GM19023 (cell line): ENCODE data around the gene TMEM50B.
"Not testable (repeated sequence)": the region's sequence is repeated elsewhere in the genome, so short reads cannot be mapped to it uniquely, and the experiment has no call there.

Experiments
- ATAC-seq: cut with Tn5 transposase; IDR thresholded peaks from one replicate; pipeline ENCODE4 v1.9.1; 2021; ENCODE audit warnings: mild to moderate bottlenecking, moderate library complexity; ENCODE audit not compliant: unreplicated experiment

Gene TMEM50B

DNA sequence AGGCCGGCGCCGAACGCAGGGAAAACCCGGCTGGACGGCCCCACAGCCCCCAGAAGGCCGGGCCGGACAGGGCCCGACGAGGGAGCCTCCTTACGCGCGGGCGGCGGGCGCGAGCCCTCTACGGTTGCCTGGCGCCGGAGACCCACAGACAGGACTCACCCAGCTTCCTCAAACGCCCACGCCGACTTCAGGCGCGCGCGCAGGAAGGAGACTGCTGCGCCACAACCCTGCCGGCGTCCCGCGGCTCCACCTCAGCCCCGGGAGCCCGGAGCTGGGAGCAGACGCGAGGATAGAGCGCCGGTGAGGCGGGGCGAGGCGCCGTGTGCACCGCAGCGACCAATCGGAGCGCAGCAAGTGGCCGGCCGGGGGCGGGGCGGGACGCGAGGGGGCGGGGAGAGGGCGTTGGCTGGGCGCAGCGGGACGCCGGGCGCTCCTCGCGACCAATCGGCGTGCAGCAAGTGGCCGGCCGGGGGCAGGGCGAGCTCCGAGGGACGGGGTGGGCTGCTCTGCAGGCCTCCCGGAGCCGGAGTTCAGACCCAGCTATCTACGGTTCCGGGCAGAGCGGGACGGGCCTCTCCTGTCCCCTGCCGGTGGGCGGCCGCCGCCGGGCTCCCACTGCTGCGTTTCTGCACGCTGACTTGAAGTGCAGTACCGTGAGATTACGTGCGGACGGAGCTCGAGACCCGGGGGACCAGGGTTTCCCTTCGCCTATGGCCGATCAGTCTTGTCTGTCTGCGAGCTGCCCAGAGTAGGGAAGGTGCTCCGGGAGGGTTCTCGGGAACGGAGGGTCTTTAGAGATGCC, at the start of gene TMEM50B:
Gene TMEM50B (minus strand): TSS at position 296 of the 802 bp plus-strand sequence. CDS start 11,089 bp downstream, outside the sequence.
- ATAC-seq = peak; percentile 90

DNA sequence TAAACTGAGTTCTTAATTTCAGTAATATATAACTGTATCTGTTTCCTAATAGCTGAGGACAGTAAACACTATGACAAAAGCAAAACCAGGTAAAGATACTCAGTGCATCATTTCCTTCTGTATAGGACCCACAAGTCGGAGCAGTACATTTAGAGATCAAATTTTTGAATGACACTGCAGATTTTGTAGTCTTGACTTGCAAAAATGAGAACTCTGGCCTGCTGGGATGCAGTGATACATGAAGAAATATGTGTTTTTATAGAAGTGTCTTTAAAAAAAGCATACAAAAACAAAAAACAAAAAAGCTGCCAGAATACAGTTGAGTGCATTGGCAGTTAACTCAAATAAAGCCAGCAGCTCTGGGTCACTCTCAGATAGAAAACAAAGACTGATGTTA, 43.2 kb upstream of the TMEM50B start:
- no peak for ATAC-seq

DNA sequence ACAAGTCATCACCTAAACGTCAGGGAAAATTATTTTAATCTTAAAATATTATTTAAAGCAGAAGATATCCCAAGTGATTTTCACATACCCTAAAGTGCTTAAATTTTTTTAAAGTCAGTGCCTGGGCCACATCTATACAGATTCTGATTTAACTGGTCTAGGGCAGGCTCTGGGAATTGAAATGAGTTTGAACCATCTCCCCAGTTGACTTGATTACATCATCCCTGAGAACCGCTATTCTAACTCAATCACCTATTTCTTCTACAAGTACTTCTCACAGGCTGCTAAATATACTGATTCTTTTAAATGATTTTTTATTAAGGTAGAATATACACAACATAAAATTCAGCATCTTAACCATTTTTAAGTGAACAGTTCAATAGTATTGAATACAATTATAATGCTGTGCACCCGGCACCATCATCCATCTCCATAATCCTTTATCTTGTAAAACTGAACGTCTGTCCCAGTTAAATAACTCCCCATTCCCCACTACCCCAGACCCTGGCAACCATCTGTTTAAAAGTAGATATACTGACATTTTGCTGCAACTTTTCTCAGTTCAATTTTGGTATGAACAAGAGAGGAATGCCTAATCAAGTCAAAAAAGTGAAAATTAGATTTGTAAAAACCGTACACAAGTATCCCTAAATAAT, 42.7 kb upstream of the TMEM50B start:
- no peak for ATAC-seq

DNA sequence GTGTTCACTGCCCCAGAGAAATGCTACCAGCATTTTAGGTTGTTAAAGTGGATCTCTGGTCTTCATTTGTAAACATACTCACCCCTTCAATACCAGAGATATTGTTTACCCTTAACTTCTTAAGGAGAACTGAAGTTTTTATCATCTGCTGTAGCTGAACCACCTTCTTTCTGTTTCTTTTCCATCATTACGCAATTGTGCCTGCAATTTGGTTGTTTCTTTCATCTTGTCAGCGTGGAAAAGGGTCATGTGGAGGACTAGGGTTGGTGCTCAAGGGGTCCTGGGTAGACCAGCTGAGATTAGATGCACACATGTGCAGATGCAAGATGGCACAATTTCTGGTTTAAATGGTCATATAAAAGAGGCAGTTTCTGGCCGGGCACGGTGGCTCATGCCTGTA, 39.1 kb upstream of the TMEM50B start:
- ATAC-seq = no peak

DNA sequence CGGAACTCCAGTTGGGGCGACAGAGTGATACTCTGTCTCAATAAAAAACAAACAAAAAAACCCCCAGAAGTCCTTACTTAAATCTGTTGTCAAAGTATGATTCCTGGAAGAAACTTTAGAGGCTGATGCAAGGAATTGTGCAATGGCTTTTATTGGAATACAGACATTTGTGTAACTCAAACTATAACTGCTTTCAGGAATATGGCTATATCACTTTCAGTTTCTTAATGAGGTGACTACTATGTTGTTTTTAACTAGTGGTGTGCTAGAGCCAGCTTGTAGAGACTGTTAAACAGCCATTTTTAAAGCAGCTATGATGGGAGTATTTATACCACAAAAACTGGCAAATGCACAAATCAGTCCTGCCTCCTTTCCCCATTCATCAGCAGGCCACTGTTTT, 34.5 kb upstream of the TMEM50B start:
- ATAC-seq = no peak

DNA sequence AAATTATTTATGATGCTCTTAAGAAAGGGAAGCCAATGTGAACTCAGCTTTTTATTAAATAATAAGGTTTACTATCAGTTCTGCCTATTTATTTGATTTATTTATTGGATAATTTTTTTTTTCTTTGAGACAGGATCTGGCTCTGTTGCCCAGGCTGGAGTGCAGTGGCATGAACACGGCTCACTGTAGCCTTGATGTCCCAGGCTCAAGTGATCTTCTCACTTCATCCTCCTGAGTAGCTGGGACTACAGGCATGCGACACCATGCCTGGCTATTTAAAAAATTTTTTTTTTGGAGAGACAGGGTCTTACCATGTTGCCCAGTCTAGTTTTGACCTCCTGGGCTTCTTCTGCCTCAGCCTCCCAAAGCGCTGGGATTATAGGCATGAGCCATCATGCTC, 32.7 kb upstream of the TMEM50B start:
- no peak for ATAC-seq

DNA sequence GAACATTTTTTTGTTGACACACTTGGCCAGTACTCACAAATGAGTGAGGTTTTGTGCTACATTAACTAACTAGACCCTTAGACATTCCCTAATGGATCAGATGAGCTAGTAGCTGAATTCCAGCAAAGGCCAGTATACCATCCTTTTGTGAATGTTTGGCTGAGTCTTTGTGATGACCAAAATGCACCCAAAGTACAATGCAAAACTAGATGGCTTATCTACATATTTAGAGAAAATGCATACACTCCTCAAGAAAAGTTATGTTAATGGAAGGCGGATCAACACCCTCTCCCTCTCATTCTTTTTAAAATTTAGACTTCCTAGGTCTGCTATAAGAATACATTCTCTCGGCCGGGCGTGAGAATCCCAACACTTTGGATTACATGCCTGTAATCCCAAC, 31.9 kb upstream of the TMEM50B start:
- ATAC-seq = no peak

DNA sequence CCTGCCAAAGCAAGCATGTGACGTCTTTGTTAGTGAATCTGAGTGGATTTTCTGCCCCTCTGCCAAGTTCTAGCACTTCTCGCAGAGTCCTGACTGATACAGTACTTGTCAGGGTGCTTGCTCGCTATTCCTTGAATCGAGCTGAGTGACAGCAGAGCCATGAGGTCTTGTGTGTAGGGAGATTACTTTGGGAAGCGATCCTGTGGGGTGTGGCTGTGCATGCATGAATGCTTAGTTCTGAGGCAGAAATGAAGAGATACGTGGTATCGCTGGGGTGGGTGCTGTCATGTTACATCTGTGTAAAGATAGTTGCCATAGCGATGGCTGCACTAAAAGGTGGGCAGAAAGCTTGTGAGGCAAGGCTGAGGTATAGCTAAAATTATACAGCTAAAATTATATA, 31.1 kb upstream of the TMEM50B start:
- ATAC-seq = no peak

DNA sequence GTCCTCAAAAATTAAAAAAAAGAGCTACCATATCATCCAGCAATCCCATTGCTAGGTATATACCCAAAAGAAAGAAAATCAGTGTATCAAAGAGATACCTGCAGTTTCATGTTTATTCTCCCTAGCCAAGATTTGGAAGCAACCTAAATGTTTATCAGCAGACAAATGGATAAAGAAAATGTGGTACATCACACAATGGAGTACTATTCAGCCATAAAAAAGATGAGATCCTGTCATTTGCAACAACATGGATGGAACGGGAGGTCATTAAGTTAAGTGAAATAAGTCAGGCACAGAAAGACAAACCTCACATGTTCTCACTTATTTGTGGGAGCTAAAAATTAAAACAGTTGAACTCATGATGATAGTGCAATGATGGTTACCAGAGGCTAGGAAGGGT, 27.2 kb upstream of the TMEM50B start:
- ATAC-seq = not testable (repeated sequence)

DNA sequence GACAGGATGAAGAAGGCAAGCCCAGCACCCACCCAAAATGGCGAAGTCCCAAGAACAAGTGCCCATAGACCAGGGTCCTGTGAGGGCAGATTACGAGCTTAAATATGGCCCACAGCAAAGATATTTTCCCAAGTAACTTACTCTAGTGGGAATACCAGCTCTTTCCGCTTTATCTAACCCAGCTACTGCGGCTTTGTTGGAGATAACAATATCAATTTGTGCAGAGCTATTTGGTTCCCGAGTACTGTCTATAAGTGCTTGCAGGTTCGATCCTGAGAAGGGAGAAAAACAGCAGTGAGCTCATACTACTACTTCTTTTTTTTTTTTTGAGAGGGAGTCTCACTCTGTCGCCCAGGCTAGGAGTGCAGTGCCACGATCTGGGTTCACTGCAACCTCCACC, 26.1 kb upstream of the TMEM50B start:
- no peak for ATAC-seq

DNA sequence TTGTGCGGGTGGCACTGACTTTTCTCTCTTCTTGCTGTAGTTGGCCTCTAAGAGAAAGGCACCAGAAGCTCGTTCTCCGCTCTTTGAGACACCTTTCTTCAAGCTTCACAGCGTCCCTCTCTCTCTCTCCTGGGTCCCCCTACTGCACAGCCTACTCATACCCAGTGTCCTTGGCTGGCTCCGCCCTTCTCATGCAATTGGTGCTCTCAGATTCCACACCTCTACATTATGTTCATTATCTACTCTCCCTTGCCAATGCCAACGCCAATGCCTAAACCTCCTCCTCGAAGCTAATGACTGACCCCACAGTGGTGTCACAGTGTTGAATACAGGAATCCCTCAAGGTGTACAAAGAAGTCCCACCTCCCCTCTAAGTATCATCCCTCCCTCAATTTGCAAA, 16.6 kb upstream of the TMEM50B start:
- ATAC-seq = no peak

DNA sequence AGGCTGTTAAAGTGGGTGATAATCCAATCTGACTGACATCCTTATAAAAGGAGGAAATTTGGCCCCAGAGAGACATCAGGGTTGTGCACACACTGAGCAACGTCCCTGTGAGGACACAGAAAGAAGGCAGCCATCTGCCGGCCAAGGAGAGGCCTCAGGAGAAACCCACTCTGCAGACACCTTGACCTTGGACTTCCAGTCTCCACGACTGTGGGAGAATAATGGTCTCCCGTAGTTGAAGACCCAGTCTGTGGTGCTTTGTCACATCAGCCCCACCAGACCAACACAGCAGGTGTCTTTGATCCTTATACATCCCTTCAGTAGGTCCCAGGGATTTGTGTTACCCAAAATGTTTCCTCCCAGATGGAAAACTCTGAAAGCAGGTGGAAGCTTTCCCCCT, 16.0 kb upstream of the TMEM50B start:
- ATAC-seq = no peak

DNA sequence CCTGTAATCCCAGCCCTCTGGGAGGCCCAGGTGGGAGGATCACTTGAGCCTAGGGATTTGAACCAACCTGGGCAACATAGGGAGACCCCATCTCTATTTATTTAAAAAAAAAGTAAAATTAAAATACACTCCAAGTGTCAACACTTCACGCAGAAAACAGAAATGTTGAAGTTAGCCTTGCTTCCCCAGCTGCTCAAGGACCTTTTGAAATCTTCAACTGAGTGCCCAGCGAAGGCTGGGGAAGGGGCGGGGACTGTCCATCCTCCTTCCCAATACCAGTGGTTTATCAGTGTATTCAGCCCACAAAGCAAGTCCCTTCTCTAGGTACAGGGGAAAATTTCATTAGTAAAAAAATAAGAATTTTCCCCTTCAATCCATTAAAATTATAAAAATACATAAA, 14.0 kb upstream of the TMEM50B start:
- ATAC-seq = no peak

DNA sequence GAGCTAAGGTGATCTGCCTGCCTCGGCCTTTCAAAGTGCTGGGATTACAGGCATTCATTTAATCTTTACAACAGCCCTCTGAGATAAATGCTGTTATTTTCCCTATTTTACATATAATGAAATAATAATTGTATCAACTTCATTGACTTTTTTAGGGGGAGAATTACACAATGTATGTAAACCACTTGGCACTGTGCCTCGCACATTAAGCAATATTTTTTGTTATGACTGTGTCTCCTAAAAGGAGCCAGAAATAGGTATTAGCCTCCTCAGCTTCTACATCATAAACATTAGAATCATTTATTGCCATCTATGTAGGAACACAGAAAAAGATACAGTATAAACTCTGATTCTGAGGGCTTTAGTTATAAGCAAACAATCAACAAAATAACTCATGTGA, 12.8 kb upstream of the TMEM50B start:
- no peak for ATAC-seq

DNA sequence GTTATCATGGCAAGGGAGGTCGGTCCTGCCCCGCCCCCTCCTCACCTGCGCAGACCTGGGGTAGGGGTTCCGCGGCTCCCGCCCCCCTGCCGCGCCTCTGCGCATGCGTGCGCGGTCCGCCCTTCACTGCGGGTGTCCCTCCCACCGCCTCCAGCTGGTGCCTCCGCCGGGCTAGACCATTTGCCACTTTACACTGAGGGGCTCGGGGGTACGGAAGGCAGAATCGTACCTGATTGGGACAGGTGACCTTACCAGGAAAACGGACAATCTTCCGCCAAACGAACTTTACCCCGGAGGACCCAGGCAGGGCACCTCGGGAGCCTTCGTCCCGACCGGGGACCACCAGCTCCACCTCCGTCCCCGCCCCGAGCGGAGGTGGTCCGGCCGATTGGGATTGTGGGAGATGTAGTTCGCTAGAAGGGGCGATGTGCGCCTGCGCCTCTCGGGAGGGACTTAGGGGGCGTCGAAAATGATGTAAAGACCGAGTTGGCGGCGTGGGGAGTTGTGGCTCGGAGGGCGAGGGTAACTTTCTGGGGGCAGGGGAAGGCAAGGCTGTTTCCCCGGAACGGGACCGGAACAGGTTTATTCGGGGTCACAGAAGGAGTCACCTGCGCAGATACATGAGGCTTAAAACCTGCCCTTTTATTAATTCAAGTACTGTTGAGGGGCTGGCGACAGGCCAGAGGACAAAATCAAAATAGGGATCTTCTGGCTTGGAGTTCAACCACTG, 11.8 kb upstream of the TMEM50B start, which contains the start of gene DNAJC28:
Gene DNAJC28 (minus strand): TSS at position 344 of the 730 bp plus-strand sequence. CDS start 2,323 bp downstream, outside the sequence.
- ATAC-seq = peak; percentile 99

DNA sequence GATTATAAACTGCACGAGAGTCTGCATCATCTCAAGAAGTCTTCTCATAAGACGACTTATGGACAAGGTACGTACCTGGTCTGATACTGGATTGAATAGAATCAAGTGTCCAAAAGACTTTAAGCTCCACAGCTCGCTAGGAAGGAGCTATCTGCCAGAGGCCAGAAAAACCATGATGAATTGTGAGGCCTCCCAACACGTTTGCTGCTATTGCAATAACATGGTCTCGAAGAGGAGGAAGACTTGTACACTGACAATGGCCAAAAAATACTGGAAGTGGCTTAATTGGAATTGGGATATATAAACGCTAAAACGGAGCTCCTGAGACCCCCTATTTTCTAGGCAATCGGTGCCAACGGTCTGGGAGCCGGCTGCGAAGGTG, 11.2 kb upstream of the TMEM50B start:
- ATAC-seq = no peak

DNA sequence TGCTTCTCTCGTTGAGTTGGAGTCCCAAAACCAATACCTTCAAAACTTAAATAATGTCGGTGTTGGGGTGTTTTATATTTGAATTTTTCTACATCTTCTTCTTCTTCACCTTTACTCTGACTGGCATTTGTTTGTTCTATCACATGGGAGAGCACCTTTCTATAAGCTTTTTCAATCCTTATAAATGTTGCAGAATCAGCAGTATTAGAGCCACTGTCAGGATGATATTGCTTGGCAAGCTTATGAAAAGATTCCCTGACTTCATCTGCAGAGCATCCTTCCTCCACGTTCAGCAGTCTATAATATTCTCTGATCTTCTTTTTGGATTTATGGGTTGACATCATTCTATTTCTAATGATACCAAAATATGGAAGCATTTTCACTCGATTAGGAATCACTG, 9.2 kb upstream of the TMEM50B start:
- no peak for ATAC-seq

DNA sequence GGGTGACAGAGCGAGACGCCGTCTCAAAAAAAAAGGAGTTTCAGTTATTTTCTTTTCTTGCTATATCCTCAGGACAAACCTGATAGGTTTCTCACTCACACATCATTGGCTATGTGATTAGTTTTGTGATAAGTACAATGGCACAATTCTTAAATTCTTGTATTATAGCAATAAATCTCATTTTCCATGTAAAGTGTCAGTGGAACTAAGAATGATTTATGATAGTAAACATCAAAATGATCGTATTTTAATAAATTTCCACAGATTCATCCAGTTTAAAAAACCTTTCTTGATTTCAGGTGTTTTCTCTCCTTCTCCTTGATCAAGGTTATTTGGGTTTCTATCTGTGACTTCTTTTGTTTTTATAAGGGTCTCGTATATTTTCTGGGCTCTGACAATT, 8.2 kb upstream of the TMEM50B start:
- ATAC-seq = no peak

DNA sequence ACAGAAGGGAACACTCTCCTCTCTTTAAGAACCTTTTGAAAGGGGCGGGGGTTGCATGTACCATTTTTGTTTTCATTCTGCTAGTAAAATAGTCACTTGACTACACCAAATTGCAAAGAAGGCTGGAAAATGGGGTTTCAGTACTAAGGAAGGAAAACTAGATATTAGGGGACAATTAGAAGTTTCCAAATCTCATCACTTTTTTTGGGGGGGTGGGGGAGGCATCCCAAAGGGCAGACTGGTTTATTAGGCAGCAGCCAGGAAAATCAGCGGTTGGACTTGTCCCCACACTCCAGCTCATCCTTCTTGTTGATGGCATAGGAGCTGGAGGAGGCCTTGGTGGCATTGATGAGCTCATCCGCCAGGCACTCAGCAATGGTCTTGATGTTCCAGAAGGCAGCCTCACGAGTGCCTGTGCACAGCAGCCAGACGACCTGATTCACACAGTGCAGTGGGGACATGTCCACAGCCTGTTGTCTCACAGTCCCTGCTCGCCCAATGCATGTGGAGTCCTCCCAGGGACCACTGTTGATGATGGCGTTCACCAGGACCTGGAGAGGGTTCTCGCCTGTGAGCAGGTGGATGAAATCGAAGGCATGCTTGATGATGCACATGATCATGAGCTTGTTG, 1.7 kb upstream of the TMEM50B start:
- no peak for ATAC-seq

DNA sequence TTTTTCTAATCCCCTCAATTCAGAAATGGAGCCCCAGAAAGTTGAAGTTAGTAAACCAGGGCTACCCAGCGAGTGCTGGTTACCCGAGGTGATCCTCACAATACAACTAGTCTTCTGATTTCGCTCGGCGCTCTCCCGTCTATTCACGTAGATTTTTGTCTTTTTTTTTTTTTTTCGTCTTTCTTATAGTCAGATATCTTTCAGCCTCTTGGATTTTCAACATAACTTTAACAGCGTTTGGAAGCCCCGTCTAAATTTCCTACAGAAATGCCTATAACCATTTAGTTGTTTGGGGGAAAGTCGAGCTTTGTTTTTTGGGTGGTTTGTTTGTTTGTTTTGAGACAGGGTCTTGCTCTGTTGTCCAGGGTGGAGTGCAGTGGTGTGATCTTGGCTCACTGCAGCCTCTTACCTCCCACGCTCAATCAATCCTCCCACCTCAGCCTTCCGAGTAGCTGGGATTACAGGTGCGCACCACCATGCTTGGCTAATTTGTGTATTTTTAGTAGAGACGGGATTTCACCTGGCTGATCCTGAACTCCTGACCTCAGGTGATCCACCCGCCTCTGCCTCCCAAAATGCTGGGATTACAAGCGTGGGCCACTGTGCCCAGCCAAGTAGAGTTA, 818 bp upstream of the TMEM50B start:
- ATAC-seq = no peak
